HEK293T (cell line): ENCODE measurements around the gene NBEA.

Source experiments
- ARNT ChIP-seq: fragments of 450-650 bp; IDR thresholded peaks from 2 replicates; pipeline ENCODE4 v1.6.1; 2017; ENCODE audit warnings: mild to moderate bottlenecking
- BHLHE40 ChIP-seq: fragments of 450-650 bp; IDR thresholded peaks from 2 replicates; pipeline ENCODE4 v1.6.1; 2016; ENCODE audit warnings: mild to moderate bottlenecking, moderate library complexity, borderline replicate concordance
- ELF4 ChIP-seq: fragments of 450-650 bp; IDR thresholded peaks from 2 replicates; pipeline ENCODE4 v1.6.1; 2017; ENCODE audit warnings: antibody characterized with exemption
- FOXA1 ChIP-seq: fragments of 450-650 bp; IDR thresholded peaks from 2 replicates; pipeline ENCODE4 v1.6.1; 2016; ENCODE audit warnings: mild to moderate bottlenecking
- FOXK2 ChIP-seq: fragments of 450-650 bp; IDR thresholded peaks from 2 replicates; pipeline ENCODE4 v1.6.1; 2016; ENCODE audit warnings: mild to moderate bottlenecking
- FOXM1 ChIP-seq: fragments of 450-650 bp; IDR thresholded peaks from 2 replicates; pipeline ENCODE4 v1.6.1; 2017; ENCODE audit warnings: mild to moderate bottlenecking, borderline replicate concordance
- HDGF ChIP-seq: fragments of 450-650 bp; IDR thresholded peaks from 2 replicates; pipeline ENCODE4 v1.6.1; 2017; ENCODE audit warnings: antibody characterized with exemption, borderline replicate concordance
- LEF1 ChIP-seq: fragments of 450-650 bp; IDR thresholded peaks from 2 replicates; pipeline ENCODE4 v1.6.1; 2017; ENCODE audit warnings: mild to moderate bottlenecking, borderline replicate concordance
- PKNOX1 ChIP-seq: fragments of 450-650 bp; IDR thresholded peaks from 2 replicates; pipeline ENCODE4 v1.6.1; 2016
- SP1 ChIP-seq: fragments of 450-650 bp; IDR thresholded peaks from 2 replicates; pipeline ENCODE4 v1.6.1; 2017
- SUZ12 ChIP-seq: fragments of 450-650 bp; IDR thresholded peaks from 2 replicates; pipeline ENCODE4 v1.6.1; 2016; ENCODE audit warnings: mild to moderate bottlenecking
- TARDBP ChIP-seq: fragments of 450-650 bp; IDR thresholded peaks from 2 replicates; pipeline ENCODE4 v1.6.1; 2016
- ZNF384 ChIP-seq: fragments of 450-650 bp; IDR thresholded peaks from 2 replicates; pipeline ENCODE4 v1.6.1; 2016

DNA sequence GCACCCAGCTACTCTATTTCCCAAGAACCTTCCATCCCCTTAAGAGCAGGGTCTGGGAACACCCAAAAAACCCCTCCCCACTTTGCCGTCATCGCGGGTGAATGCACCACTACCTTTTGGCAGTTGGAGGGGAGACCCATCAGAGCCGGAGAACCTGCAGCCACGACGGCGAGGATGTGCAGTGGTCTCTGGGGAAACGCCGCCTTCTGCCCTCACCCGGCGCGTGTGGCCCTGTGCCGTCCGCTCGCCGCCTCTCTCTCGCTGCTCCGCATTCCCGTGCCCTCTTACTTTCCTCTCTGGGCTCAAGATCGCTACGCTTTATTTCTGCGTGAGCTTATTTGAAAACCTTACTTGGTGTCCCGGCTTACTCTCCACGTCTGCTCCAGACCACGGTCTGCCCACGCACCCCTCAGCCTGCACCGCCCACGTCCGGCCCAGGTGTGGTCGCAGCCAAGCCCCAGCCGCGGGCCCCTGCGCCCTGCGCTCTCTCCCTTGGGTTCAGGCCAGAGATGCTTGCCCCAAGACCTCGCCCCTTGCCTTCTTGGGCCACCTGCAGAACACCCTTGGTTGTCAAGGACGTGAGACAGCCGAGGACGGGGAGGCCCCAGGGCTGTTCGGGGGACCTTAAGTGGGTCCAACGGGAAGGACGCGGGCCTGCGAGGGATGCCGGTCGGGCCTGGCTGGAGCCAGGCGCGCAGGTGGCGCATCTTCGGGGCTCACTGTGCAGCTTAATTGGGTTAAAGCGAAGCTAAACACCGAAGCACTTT, 536.4 kb downstream of the NBEA start:
- TF ChIP-seq SUZ12 (no peak), FOXA1 (no peak), FOXM1 (no peak), SP1 (no peak), FOXK2 (no peak), ARNT (no peak), ZNF384 (no peak), ELF4 (no peak), HDGF (no peak), BHLHE40 (no peak), TARDBP (no peak), LEF1 (no peak), PKNOX1 (no peak)
